ENCODE data around the gene KIF6.
"Not testable (repeated sequence)": the region's sequence is repeated elsewhere in the genome, so short reads cannot be mapped to it uniquely, and the experiment has no call there.

KIF6 gene

DNA sequence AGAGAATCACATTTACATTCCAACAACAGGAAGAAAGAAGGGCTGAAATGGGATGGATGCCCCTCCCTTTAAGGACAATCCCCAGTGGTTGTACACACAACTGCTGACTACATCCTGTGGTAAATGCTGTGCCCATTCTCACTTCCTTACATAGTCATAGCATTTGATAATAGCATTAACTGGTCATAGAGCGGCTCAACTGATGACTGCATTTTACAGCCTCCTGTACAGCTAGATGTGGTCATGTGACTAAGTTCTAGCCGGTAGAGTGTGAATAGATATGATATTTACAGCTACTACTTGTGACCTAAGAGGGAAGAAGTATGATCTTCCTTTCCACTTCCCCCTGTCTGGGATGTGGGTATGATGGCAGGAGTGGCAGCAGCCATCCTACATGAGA lies 435.7 kb downstream of the KIF6 start:
- no peak for DNase-seq (ENCODE audit: low read depth in 2 of 2)

DNA sequence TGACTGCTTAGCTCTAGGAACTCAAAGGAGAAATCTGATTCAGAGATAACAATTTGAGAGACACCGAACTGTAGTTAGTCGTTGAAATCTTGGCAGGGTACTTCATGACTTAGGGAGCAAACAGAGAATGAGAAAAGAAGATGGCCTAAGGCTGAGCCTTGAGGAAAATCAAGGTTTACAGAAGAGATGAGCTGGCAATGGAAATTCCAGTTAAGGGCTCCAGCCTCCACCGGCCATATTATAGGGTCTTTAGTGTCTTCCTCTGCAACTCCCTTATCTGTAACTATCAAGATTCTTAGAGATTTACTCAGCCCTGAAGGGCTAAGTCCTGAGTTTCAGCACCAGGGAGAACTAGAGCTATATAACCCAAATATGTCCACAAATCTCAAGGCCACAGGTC lies 437.6 kb downstream of the KIF6 start:
- no peak for DNase-seq (ENCODE audit: low read depth in 2 of 2)

DNA sequence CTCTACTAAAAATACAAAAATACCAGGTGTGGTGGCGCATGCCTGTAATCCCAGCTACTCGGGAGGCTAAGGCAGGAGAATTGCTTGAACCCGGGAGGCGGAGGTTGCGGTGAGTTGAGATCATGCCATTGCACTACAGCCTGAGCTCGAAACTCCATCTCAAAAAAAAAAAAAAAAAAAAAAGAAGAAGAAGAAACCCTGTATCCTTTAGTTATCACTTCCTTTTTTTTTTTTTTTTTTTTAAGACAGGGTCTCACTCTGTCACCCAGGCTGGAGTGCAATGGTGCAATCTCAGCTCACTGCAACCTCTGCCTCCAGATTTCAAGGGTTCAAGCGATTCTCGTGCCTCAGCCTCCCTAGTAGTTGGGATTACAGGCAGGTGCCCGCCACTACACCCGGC lies 438.6 kb downstream of the KIF6 start:
- not testable (repeated sequence) for DNase-seq (ENCODE audit: low read depth in 2 of 2)

- DNase-seq (ENCODE audit: low read depth in 2 of 2): no peak
These were observed 442.4 kb downstream of the KIF6 start for GRCh38 chr6:39282774-39283173.

- no peak for DNase-seq (ENCODE audit: low read depth in 2 of 2)
These were observed 443.8 kb downstream of the KIF6 start for GRCh38 chr6:39281312-39281980.

DNA sequence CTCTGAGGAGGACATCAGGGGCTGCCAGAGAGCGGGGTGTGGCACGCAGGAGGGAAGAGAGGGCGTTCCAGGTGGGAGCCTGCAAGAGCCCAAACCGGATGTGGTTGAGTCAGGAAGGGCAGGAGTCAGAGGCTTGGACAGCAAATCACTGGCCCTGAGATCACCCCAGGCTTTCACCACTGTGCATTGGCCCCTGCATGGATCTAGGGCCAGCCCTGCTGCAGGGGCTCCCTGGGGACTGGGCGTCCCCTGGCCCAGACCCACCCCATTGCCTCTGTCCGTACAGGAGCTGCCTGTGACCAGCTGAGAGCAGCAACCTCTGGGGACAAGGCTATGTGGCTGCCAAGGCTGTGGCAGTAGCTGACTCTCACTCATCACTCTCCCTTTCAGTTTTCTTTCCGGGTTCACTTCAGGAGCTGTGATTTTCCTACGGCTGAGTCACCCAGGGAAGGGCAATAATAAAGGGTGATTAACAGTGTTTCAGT lies 444.9 kb downstream of the KIF6 start:
- DNase-seq (ENCODE audit: low read depth in 2 of 2): no peak

Data from stimulated activated CD4-positive, alpha-beta T cell treated with anti-CD3 and anti-CD28 coated beads, Interleukin-1b, Interleukin-23, amount 100 ng/mL, for 1 hour (primary cell).